WTC11 (cell line): ENCODE results near the gene STXBP2. TPM values are rescaled to one million over a fixed set of nuclear protein-coding genes. Genes with fewer than 3 reads are reported as not detected.

Experiments
- ATAC-seq: fragments of 200-7000 bp; cut with Tn5 transposase; 2 replicates; pipeline ENCODE4 v1.10.0; 2021; ENCODE audit warnings: mild to moderate bottlenecking, moderate library complexity
- CTCF ChIA-PET: fragments of 300-600 bp; sonication (Branson Sonifier 250); formaldehyde crosslinking; loops from one replicate; lab custom pipeline; 2021; ENCODE audit warnings: antibody characterized with exemption; lab: Charles Lee
- POLR2A ChIA-PET: fragments of 350-600 bp; sonication (Branson Sonifier 250); formaldehyde crosslinking; loops from one replicate; lab custom pipeline; 2021; ENCODE audit warnings: antibody characterized with exemption; lab: Charles Lee
- DNase-seq: peaks from one replicate; pipeline ENCODE4 v3.0.0; 2021; ENCODE audit warnings: low spot score
- H3K27ac Mint-ChIP-seq: 2 replicates; pipeline ENCODE4 v1.8.0; 2021; ENCODE audit warnings: mixed read lengths
- H3K27me3 Mint-ChIP-seq: 2 replicates; pipeline ENCODE4 v1.8.0; 2021; ENCODE audit warnings: low read depth, mild to moderate bottlenecking, moderate library complexity, mixed read lengths
- H3K36me3 Mint-ChIP-seq: 2 replicates; pipeline ENCODE4 v1.8.0; 2021; ENCODE audit warnings: mixed read lengths
- H3K4me1 Mint-ChIP-seq: 2 replicates; pipeline ENCODE4 v1.8.0; 2022; ENCODE audit warnings: mixed read lengths
- H3K4me3 Mint-ChIP-seq: 2 replicates; pipeline ENCODE4 v1.8.0; 2021; ENCODE audit warnings: mild to moderate bottlenecking, moderate library complexity, mixed read lengths
- H3K9me3 Mint-ChIP-seq: 2 replicates; pipeline ENCODE4 v1.8.0; 2021; ENCODE audit warnings: mixed read lengths
- ARID4B ChIP-seq: sonication (generic); formaldehyde crosslinking; IDR thresholded peaks from 2 replicates; pipeline ENCODE4 v1.8.0; 2023; ENCODE audit warnings: missing genetic modification reagents, mild to moderate bottlenecking, borderline replicate concordance
- ATF1 ChIP-seq: sonication (generic); formaldehyde crosslinking; IDR thresholded peaks from 2 replicates; pipeline ENCODE4 v1.8.1; 2023; ENCODE audit warnings: mild to moderate bottlenecking, moderate library complexity, missing genetic modification reagents
- E2F4 ChIP-seq: sonication (generic); formaldehyde crosslinking; IDR thresholded peaks from 2 replicates; pipeline ENCODE4 v1.8.1; 2022; ENCODE audit warnings: low read depth, mild to moderate bottlenecking, moderate library complexity, missing genetic modification reagents, borderline replicate concordance
- ELF4 ChIP-seq: sonication (generic); formaldehyde crosslinking; IDR thresholded peaks from 2 replicates; pipeline ENCODE4 v1.8.1; 2022; ENCODE audit warnings: low read depth, mild to moderate bottlenecking, moderate library complexity, missing genetic modification reagents
- FOXJ3 ChIP-seq: sonication (generic); formaldehyde crosslinking; IDR thresholded peaks from 2 replicates; pipeline ENCODE4 v1.9.0; 2021; ENCODE audit warnings: missing genetic modification reagents, mild to moderate bottlenecking, borderline replicate concordance
- FOXP4 ChIP-seq: sonication (generic); formaldehyde crosslinking; IDR thresholded peaks from 2 replicates; pipeline ENCODE4 v1.8.0; 2022; ENCODE audit warnings: mild to moderate bottlenecking, missing genetic modification reagents
- GABPB1 ChIP-seq: sonication (generic); formaldehyde crosslinking; IDR thresholded peaks from 2 replicates; pipeline ENCODE4 v1.8.1; 2023; ENCODE audit warnings: mild to moderate bottlenecking, missing genetic modification reagents
- IRF2 ChIP-seq: sonication (generic); formaldehyde crosslinking; IDR thresholded peaks from 2 replicates; pipeline ENCODE4 v1.8.0; 2022; ENCODE audit warnings: low read depth, missing genetic modification reagents, borderline replicate concordance
- JAZF1 ChIP-seq: fragments of 250-450 bp; sonication (Bioruptor Pico); IDR thresholded peaks from 2 replicates; pipeline ENCODE4 v1.9.0; 2021; ENCODE audit warnings: moderate library complexity, mild to moderate bottlenecking, inconsistent platforms
- MAX ChIP-seq: sonication (generic); formaldehyde crosslinking; IDR thresholded peaks from 2 replicates; pipeline ENCODE4 v1.8.0; 2022; ENCODE audit warnings: mild to moderate bottlenecking, missing genetic modification reagents
- MLX ChIP-seq: sonication (generic); formaldehyde crosslinking; IDR thresholded peaks from 2 replicates; pipeline ENCODE4 v1.8.1; 2023; ENCODE audit warnings: mild to moderate bottlenecking, missing genetic modification reagents, moderate library complexity
- MYBL2 ChIP-seq: sonication (generic); formaldehyde crosslinking; IDR thresholded peaks from 2 replicates; pipeline ENCODE4 v1.8.1; 2023; ENCODE audit warnings: mild to moderate bottlenecking, moderate library complexity, missing genetic modification reagents
- NFATC4 ChIP-seq: fragments of 250-450 bp; sonication (Bioruptor Pico); IDR thresholded peaks from 2 replicates; pipeline ENCODE4 v1.9.0; 2021; ENCODE audit warnings: mild to moderate bottlenecking
- PREB ChIP-seq: sonication (generic); formaldehyde crosslinking; IDR thresholded peaks from 2 replicates; pipeline ENCODE4 v1.8.1; 2022; ENCODE audit warnings: mild to moderate bottlenecking, missing genetic modification reagents, moderate library complexity, borderline replicate concordance
- RELA ChIP-seq: sonication (generic); formaldehyde crosslinking; IDR thresholded peaks from 2 replicates; pipeline ENCODE4 v1.8.1; 2022; ENCODE audit warnings: missing genetic modification reagents, mild to moderate bottlenecking, borderline replicate concordance
- SMAD4 ChIP-seq: sonication (generic); formaldehyde crosslinking; IDR thresholded peaks from 2 replicates; pipeline ENCODE4 v1.8.0; 2022; ENCODE audit warnings: mild to moderate bottlenecking, missing genetic modification reagents
- SOX15 ChIP-seq: fragments of 250-450 bp; sonication (Bioruptor Pico); IDR thresholded peaks from 2 replicates; pipeline ENCODE4 v1.9.0; 2021; ENCODE audit warnings: mild to moderate bottlenecking
- TCF7 ChIP-seq: sonication (generic); formaldehyde crosslinking; IDR thresholded peaks from 2 replicates; pipeline ENCODE4 v1.8.0; 2022; ENCODE audit warnings: mild to moderate bottlenecking, low read depth, missing genetic modification reagents, moderate library complexity
- ZNF121 ChIP-seq: sonication (generic); formaldehyde crosslinking; IDR thresholded peaks from 2 replicates; pipeline ENCODE4 v1.8.0; 2023; ENCODE audit warnings: missing genetic modification reagents
- ZNF317 ChIP-seq: sonication (generic); formaldehyde crosslinking; IDR thresholded peaks from 2 replicates; pipeline ENCODE4 v1.8.1; 2023; ENCODE audit warnings: low read depth, mild to moderate bottlenecking, moderate library complexity, missing genetic modification reagents, borderline replicate concordance
- ZNF396 ChIP-seq: fragments of 250-450 bp; sonication (Bioruptor Pico); IDR thresholded peaks from 2 replicates; pipeline ENCODE4 v1.8.0; 2021; ENCODE audit warnings: mild to moderate bottlenecking, moderate library complexity, borderline replicate concordance
- ZNF671 ChIP-seq: fragments of 250-450 bp; sonication (Bioruptor Pico); IDR thresholded peaks from 2 replicates; pipeline ENCODE4 v1.8.0; 2021; ENCODE audit warnings: mild to moderate bottlenecking
- ZSCAN18 ChIP-seq: fragments of 250-450 bp; sonication (Bioruptor Pico); IDR thresholded peaks from 2 replicates; pipeline ENCODE4 v2.1.2; 2022; ENCODE audit warnings: mild to moderate bottlenecking, moderate library complexity
- total RNA-seq: library from RNA; stranded (reverse); gene quantifications from 3 replicates; pipeline ENCODE4 v1.2.3, GENCODE V29; 2021

STXBP2 gene
- total RNA-seq, 1 experiment from 2014 or later: 68.9 TPM

- Mint-ChIP-seq H3K9me3 (no peaks in the 10 kb centered on the region), H3K4me1 (peaks cover 24% of the 10 kb centered on the region), H3K27me3 (no peaks in the 10 kb centered on the region), H3K4me3 (no peak overlapping the region), H3K27ac (no peak overlapping the region), H3K36me3 (peaks cover 27% of the 10 kb centered on the region)
- CTCF ChIA-PET: no interaction called here
- POLR2A ChIA-PET: no interaction called here
- no peak for DNase-seq
- TF ChIP-seq FOXJ3 (CRISPR knock-in tag): no peak
- no peak for TF ChIP-seq GABPB1 (CRISPR knock-in tag)
- TF ChIP-seq ZSCAN18 (CRISPR knock-in tag): no peak
- no peak for ATAC-seq
Measured at GRCh38 chr19:7625763-7626372, 11.0 kb upstream of the STXBP2 start.

GRCh38 chr19:7627166-7627565 lies 9.7 kb upstream of the STXBP2 start:
- no peak for ATAC-seq
- ChIA-PET CTCF (interaction anchor here (0.8 kb wide), 1 partner anchor 59 kb away, joined by 6 read pairs; no protein-coding TSS in a partner anchor), POLR2A (no interaction called here)
- peaks cover 24% of the 10 kb centered on the region for H3K4me1 Mint-ChIP-seq
- no peak for DNase-seq
- TF ChIP-seq MAX: no peak
- no peak for TF ChIP-seq SOX15 (CRISPR knock-in tag)
- no peak for TF ChIP-seq ZNF317 (CRISPR knock-in tag)
- TF ChIP-seq ELF4 (CRISPR knock-in tag): no peak
- no peak for TF ChIP-seq JAZF1 (CRISPR knock-in tag)
- no peak for TF ChIP-seq FOXP4 (CRISPR knock-in tag)
- no peak for TF ChIP-seq SMAD4
- TF ChIP-seq MLX: no peak
- TF ChIP-seq ZNF671 (CRISPR knock-in tag): no peak
- no peak for TF ChIP-seq PREB
- no peak for TF ChIP-seq ATF1
- TF ChIP-seq NFATC4 (CRISPR knock-in tag): no peak
- TF ChIP-seq E2F4 (CRISPR knock-in tag): no peak
- TF ChIP-seq TCF7 (CRISPR knock-in tag): no peak
- no peak for TF ChIP-seq RELA (CRISPR knock-in tag)
- no peak for TF ChIP-seq ARID4B (CRISPR knock-in tag)
- TF ChIP-seq MYBL2 (CRISPR knock-in tag): no peak
- TF ChIP-seq ZNF121 (CRISPR knock-in tag): no peak
- no peak for TF ChIP-seq IRF2 (CRISPR knock-in tag)
- no peak for TF ChIP-seq ZNF396 (CRISPR knock-in tag)
- H3K27me3 Mint-ChIP-seq: no peaks in the 10 kb centered on the region
- H3K27ac Mint-ChIP-seq: no peak overlapping the region
- H3K36me3 Mint-ChIP-seq: peaks cover 19% of the 10 kb centered on the region
- H3K9me3 Mint-ChIP-seq: no peaks in the 10 kb centered on the region
- no peak overlapping the region for H3K4me3 Mint-ChIP-seq
